HEK293T (cell line): ENCODE results near the gene CTNNA2.

ENCODE experiments used
- ELF4 ChIP-seq: fragments of 450-650 bp; IDR thresholded peaks from 2 replicates; pipeline ENCODE4 v1.6.1; 2017; ENCODE audit warnings: antibody characterized with exemption
- HDGF ChIP-seq: fragments of 450-650 bp; IDR thresholded peaks from 2 replicates; pipeline ENCODE4 v1.6.1; 2017; ENCODE audit warnings: antibody characterized with exemption, borderline replicate concordance

DNA sequence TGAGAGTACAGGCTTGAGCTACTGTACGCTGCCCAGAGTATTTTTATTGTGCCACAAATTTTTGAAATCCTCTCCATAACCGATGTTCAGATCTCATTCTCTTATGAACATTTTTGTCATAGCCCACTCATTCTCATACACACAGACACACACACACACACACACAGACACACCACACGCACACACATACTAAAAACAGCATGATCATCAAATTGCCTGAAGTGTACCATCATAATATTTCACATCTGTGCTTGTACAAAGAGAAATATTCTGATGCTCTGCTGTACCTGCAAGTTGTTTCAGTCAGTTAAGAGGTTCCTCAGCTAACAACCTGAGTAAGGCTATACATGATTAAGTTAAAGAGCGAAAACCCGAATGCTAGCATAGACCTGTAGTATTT is 696.6 kb downstream of the CTNNA2 start:
- no peak for TF ChIP-seq ELF4
- no peak for TF ChIP-seq HDGF
